CD14-positive monocyte (primary cell): ENCODE results near the gene NPEPPS. TPM values are rescaled to one million over a fixed set of nuclear protein-coding genes. Genes with fewer than 3 reads are reported as not detected.

Experiments used
- DNase-seq, 3 donors: peaks; one replicate each; pipeline ENCODE4 v3.0.0-alpha.2; 2011 to 2022
- H2AFZ ChIP-seq: 2 replicates; pipeline ENCODE4 v1.6.0; 2012; ENCODE audit warnings: mild to moderate bottlenecking, low read depth, low read length, inconsistent platforms; ENCODE audit not compliant: insufficient read depth, poor library complexity, severe bottlenecking
- H3K27ac ChIP-seq, 2 donors: 1 replicate in 1 of 2; 2 replicates in 1 of 2; pipeline ENCODE4 v1.5.1; 2012 to 2013; ENCODE audit warnings: low read length in 2 of 2, control low read depth in 1 of 2, inconsistent platforms in 1 of 2, low read depth in 1 of 2, mild to moderate bottlenecking in 1 of 2
- H3K27me3 ChIP-seq, 2 donors: one replicate each; pipeline versions ENCODE4 v1.6.0 to v1.6.1; 2011 to 2013; ENCODE audit warnings: low read length in 2 of 2; ENCODE audit not compliant: control insufficient read depth in 2 of 2, insufficient read depth in 2 of 2
- H3K36me3 ChIP-seq, 2 donors: replicated peaks in 1 of 2; 1 replicate in 1 of 2; 2 replicates in 1 of 2; pipeline versions ENCODE4 v1.5.1 to v1.6.1; 2012 to 2013; ENCODE audit warnings: low read length in 2 of 2, control low read depth in 1 of 2, inconsistent platforms in 1 of 2, mild to moderate bottlenecking in 1 of 2; ENCODE audit not compliant: insufficient read depth in 2 of 2, control insufficient read depth in 1 of 2
- H3K4me1 ChIP-seq, 2 donors: 1 replicate in 1 of 2; 2 replicates in 1 of 2; pipeline versions ENCODE4 v1.5.1 to v1.6.1; 2012 to 2013; ENCODE audit warnings: low read length in 2 of 2, control low read depth in 1 of 2, inconsistent platforms in 1 of 2, mild to moderate bottlenecking in 1 of 2, moderate library complexity in 1 of 2; ENCODE audit not compliant: insufficient read depth in 2 of 2, control insufficient read depth in 1 of 2
- H3K4me2 ChIP-seq: replicated peaks from 2 replicates; pipeline ENCODE3; 2012; ENCODE audit warnings: low read length, moderate library complexity, mild to moderate bottlenecking; ENCODE audit not compliant: poor library complexity, severe bottlenecking; ENCODE audit errors: extremely low read depth
- H3K4me3 ChIP-seq, 3 experiments: fragments of 200-600 bp in 1 of 3; sonication (generic) in 1 of 3; replicated peaks in 1 of 3; 1 replicate in 2 of 3; 2 replicates in 1 of 3; pipeline ENCODE4 v1.5.1; 2011 to 2013; ENCODE audit warnings: low read length in 3 of 3, mild to moderate bottlenecking in 3 of 3, control low read depth in 2 of 3, low read depth in 2 of 3, inconsistent platforms in 1 of 3, moderate library complexity in 1 of 3
- H3K79me2 ChIP-seq: 2 replicates; pipeline ENCODE4 v1.6.0; 2012; ENCODE audit warnings: mild to moderate bottlenecking, control low read depth, inconsistent platforms, low read length, moderate library complexity; ENCODE audit not compliant: insufficient read depth
- H3K9ac ChIP-seq: 2 replicates; pipeline ENCODE4 v1.6.0; 2017; ENCODE audit warnings: low read length, mild to moderate bottlenecking; ENCODE audit not compliant: insufficient read depth, poor library complexity, severe bottlenecking
- H3K9me3 ChIP-seq, 2 donors: replicated peaks in 1 of 2; 1 replicate in 1 of 2; 2 replicates in 1 of 2; pipeline versions ENCODE4 v1.5.1 to v1.6.1; 2012 to 2013; ENCODE audit warnings: low read length in 2 of 2, control low read depth in 1 of 2; ENCODE audit not compliant: control insufficient read depth in 1 of 2, insufficient read depth in 1 of 2
- H4K20me1 ChIP-seq: 2 replicates; pipeline ENCODE4 v1.6.0; 2012; ENCODE audit warnings: mild to moderate bottlenecking, low read length, control low read depth, moderate library complexity; ENCODE audit not compliant: insufficient read depth
- H3K27ac Mint-ChIP-seq, 7 donors: one replicate each; pipeline ENCODE4 v1.8.0; 2020; ENCODE audit warnings: mild to moderate bottlenecking in 7 of 7, mixed read lengths in 7 of 7, moderate library complexity in 6 of 7, inconsistent platforms in 2 of 7
- H3K27me3 Mint-ChIP-seq, 3 donors: one replicate each; pipeline ENCODE4 v1.8.0; 2021 to 2022; ENCODE audit warnings: low read depth in 3 of 3, mild to moderate bottlenecking in 3 of 3, mixed read lengths in 3 of 3, moderate library complexity in 3 of 3, inconsistent platforms in 1 of 3
- H3K36me3 Mint-ChIP-seq, 2 donors: one replicate each; pipeline ENCODE4 v1.8.0; 2020; ENCODE audit warnings: mixed read lengths in 2 of 2, inconsistent platforms in 1 of 2, mild to moderate bottlenecking in 1 of 2
- H3K4me1 Mint-ChIP-seq: one replicate; pipeline ENCODE4 v1.8.0; 2020; ENCODE audit warnings: mild to moderate bottlenecking, mixed read lengths
- H3K4me3 Mint-ChIP-seq, 2 donors: one replicate each; pipeline ENCODE4 v1.8.0; 2020; ENCODE audit warnings: mild to moderate bottlenecking in 2 of 2, mixed read lengths in 2 of 2, moderate library complexity in 1 of 2
- H3K9me3 Mint-ChIP-seq, 7 donors: one replicate each; pipeline ENCODE4 v1.8.0; 2020 to 2022; ENCODE audit warnings: mixed read lengths in 7 of 7, mild to moderate bottlenecking in 6 of 7, moderate library complexity in 6 of 7, inconsistent platforms in 2 of 7
- WGBS: methylation state at CpG from one replicate; pipeline ENCODE4 v1.1.5; 2013; ENCODE audit warnings: missing lambda C conversion rate; ENCODE audit not compliant: insufficient coverage; 5-methylcytosine and 5-hydroxymethylcytosine counted together
- intact Hi-C, 2 donors: fragments of 100-400 bp; cut with micrococcal nuclease; formaldehyde crosslinking; loops; one replicate each; pipeline versions ENCODE4 v1.15.0 to v1.15.1; 2023
- polyA plus RNA-seq, 3 donors: library from polyadenylated mRNA; depleted of rRNA in 1 of 3; unstranded in 2 of 3; stranded (reverse) in 1 of 3; fragments of 300-500 nt in 2 of 3; fragments of >200 nt in 1 of 3; fragmentation: Illumina TruSeq in 2 of 3; gene quantifications; 1 replicate in 2 of 3; 2 replicates in 1 of 3; pipeline ENCODE4 v1.2.3, GENCODE V29; 2012 to 2021
- TF ChIP-seq, protein P1 (sequence below): fragments of 200-600 bp; IDR thresholded peaks from one replicate; pipeline ENCODE4 v1.8.0; 2022; ENCODE audit warnings: antibody characterized with exemption, mild to moderate bottlenecking

NPEPPS gene
- polyA plus RNA-seq, 3 donors, result 38.3 to 80.1 (median 53.1) TPM

DNA sequence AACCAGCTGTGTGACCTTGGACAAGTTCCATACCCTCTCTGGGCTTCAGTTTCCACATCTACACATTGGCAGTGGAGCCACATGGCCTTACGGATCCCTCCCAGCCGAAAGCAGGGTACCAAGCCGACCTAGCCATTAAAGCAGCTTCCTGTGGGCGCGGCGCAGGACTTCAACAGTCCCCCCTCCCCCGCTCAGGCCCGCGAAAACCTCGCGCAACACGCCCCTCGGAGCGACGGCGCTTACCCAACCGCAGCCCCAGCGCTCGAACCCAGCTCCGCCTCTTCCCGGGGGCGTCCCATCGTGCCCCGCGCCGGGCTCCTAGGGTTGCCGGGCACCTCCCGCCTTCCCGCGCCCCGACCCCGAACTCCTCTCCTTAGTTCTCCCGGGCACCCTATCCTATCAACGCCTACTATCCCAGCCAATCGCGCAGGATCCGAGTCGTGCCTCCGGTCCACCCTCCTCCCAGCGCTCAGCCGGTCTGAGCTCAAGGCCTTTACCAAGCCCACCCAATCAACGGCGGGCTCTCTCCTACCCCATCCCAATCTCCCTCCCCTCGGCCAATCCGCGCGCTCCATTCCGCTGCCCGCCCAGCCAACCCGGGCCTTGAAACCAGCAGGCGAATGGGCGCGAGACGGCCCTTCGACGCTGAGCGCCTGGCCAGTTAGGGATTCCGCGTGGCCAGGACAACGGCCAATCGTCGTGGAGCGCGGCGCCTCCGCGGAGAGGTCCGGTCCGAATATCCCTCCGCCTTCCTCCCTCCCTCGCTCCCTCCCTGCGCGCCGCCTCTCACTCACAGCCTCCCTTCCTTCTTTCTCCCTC is 118.5 kb downstream of the NPEPPS start, which contains the start of gene KPNB1:
KPNB1 (plus strand) TSS at position 767 of the 819 bp plus-strand sequence. CDS start 326 bp downstream, outside the sequence.
- Mint-ChIP-seq H3K27me3 (peaks cover 0 to 2% (median 0%) of the 10 kb centered on the region in 3 donors), H3K4me1 (peaks cover 65% of the 10 kb centered on the region), H3K36me3 (peaks cover 22 to 29% of the 10 kb centered on the region in 2 donors), H3K4me3 (peak within 1 kb of the TSS; percentile 90 to 93), H3K27ac (peak within 1 kb of the TSS; percentile 93 to 99 (median 96)), H3K9me3 (no peaks in the 10 kb centered on the region)
- Histone ChIP-seq H3K27me3 (no peaks in the 10 kb centered on the region), H3K4me1 (peaks cover 66 to 85% of the 10 kb centered on the region in 2 donors), H4K20me1 (peaks cover 38% of the 10 kb centered on the region), H3K9ac (peak within 1 kb of the TSS; percentile 66), H3K9me3 (no peaks in the 10 kb centered on the region), H2AFZ (peak within 1 kb of the TSS; percentile 78), H3K4me2 (peak within 1 kb of the TSS; percentile 97), H3K79me2 (peaks cover 63% of the 10 kb centered on the region), H3K36me3 (peaks cover 24 to 30% of the 10 kb centered on the region in 2 donors), H3K27ac (peak within 1 kb of the TSS; percentile 89 to 91), H3K4me3 (peak within 1 kb of the TSS; percentile 77 to 92 (median 90))
- TF ChIP-seq, protein P1, sequence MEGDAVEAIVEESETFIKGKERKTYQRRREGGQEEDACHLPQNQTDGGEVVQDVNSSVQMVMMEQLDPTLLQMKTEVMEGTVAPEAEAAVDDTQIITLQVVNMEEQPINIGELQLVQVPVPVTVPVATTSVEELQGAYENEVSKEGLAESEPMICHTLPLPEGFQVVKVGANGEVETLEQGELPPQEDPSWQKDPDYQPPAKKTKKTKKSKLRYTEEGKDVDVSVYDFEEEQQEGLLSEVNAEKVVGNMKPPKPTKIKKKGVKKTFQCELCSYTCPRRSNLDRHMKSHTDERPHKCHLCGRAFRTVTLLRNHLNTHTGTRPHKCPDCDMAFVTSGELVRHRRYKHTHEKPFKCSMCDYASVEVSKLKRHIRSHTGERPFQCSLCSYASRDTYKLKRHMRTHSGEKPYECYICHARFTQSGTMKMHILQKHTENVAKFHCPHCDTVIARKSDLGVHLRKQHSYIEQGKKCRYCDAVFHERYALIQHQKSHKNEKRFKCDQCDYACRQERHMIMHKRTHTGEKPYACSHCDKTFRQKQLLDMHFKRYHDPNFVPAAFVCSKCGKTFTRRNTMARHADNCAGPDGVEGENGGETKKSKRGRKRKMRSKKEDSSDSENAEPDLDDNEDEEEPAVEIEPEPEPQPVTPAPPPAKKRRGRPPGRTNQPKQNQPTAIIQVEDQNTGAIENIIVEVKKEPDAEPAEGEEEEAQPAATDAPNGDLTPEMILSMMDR, result no peak
- under 1% methylated on average over 66 of the region's 74 CpGs for WGBS
- DNase-seq, result peak; percentile 98 to 100 (median 100)
- intact Hi-C loops, result no loop called here

DNA sequence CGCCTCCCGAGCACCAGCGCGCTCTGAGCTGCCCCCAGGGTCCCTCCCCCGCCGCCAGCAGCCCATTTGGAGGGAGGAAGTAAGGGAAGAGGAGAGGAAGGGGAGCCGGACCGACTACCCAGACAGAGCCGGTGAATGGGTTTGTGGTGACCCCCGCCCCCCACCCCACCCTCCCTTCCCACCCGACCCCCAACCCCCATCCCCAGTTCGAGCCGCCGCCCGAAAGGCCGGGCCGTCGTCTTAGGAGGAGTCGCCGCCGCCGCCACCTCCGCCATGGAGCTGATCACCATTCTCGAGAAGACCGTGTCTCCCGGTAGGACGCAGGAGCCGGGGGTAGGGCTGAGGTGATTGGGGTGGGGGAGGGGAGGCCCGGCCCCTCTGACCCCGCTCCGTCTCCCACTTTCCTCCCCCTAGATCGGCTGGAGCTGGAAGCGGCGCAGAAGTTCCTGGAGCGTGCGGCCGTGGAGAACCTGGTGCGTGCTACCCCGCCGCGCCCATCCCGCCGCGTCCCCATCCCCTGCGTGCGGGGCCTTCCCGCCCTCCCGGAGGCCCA is 119.1 kb downstream of the NPEPPS start:
- Mint-ChIP-seq H3K27ac (peak overlapping the region; percentile 78 to 99 (median 93)), H3K27me3 (peaks cover 0 to 2% (median 0%) of the 10 kb centered on the region in 3 donors), H3K4me3 (peak overlapping the region; percentile 89 to 90), H3K36me3 (peaks cover 29 to 36% of the 10 kb centered on the region in 2 donors), H3K4me1 (peaks cover 58% of the 10 kb centered on the region), H3K9me3 (no peaks in the 10 kb centered on the region)
- intact Hi-C loops, result no loop called here
- H3K36me3 ChIP-seq, result peaks cover 31 to 37% of the 10 kb centered on the region in 2 donors
- WGBS, result 0% methylated on average over 12 of the region's 48 CpGs
- TF ChIP-seq, protein P1, result no peak
- peak overlapping the region; percentile 77 to 92 (median 90) for H3K4me3 ChIP-seq
- no peaks in the 10 kb centered on the region for H3K9me3 ChIP-seq
- peaks cover 45% of the 10 kb centered on the region for H4K20me1 ChIP-seq
- H3K27ac ChIP-seq, result peak overlapping the region; percentile 59 to 89
- peaks cover 70% of the 10 kb centered on the region for H3K79me2 ChIP-seq
- H3K4me1 ChIP-seq, result peaks cover 59 to 79% of the 10 kb centered on the region in 2 donors
- H3K4me2 ChIP-seq, result peak overlapping the region; percentile 97
- no peaks in the 10 kb centered on the region for H3K27me3 ChIP-seq
- peak in 1 of 3 donors; percentile 42 for DNase-seq
- H3K9ac ChIP-seq, result peak overlapping the region; percentile 46
- H2AFZ ChIP-seq, result peak overlapping the region; percentile 61
